Memory B cell (primary cell): ENCODE results near the gene MTFR1L.

Experiments used
- ATAC-seq: fragments of 150-1000 bp; cut with Tn5 transposase; 2 replicates; pipeline ENCODE4 v1.10.0; 2021; ENCODE audit warnings: low read depth, mild to moderate bottlenecking, moderate library complexity
- DNase-seq, 2 donors: peaks; one replicate each; pipeline ENCODE4 v3.0.0; 2022; ENCODE audit warnings: low spot score in 2 of 2
- H3K27ac Mint-ChIP-seq: one replicate; pipeline ENCODE4 v1.8.0; 2022; ENCODE audit warnings: mild to moderate bottlenecking, moderate library complexity, mixed read lengths
- H3K27me3 Mint-ChIP-seq: one replicate; pipeline ENCODE4 v1.8.0; 2022; ENCODE audit warnings: mixed read lengths
- H3K36me3 Mint-ChIP-seq: one replicate; pipeline ENCODE4 v1.8.0; 2022; ENCODE audit warnings: mild to moderate bottlenecking, mixed read lengths
- H3K4me1 Mint-ChIP-seq: one replicate; pipeline ENCODE4 v1.8.0; 2022; ENCODE audit warnings: mixed read lengths
- H3K4me3 Mint-ChIP-seq: one replicate; pipeline ENCODE4 v1.8.0; 2022; ENCODE audit warnings: mild to moderate bottlenecking, moderate library complexity, mixed read lengths
- H3K9me3 Mint-ChIP-seq: one replicate; pipeline ENCODE4 v1.8.0; 2022; ENCODE audit warnings: mixed read lengths

The MTFR1L gene

GRCh38 chr1:25863486-25864262, 43.9 kb downstream of the MTFR1L start:
- Mint-ChIP-seq H3K36me3 (peaks cover 7% of the 10 kb centered on the region), H3K9me3 (no peaks in the 10 kb centered on the region), H3K4me3 (no peak overlapping the region), H3K27ac (no peak overlapping the region), H3K4me1 (peaks cover 9% of the 10 kb centered on the region), H3K27me3 (no peaks in the 10 kb centered on the region)
- no peak for DNase-seq
- ATAC-seq = no peak

- no peaks in the 10 kb centered on the region for H3K27me3 Mint-ChIP-seq
- DNase-seq (no peak), ATAC-seq (no peak)
- peaks cover 5% of the 10 kb centered on the region for H3K4me1 Mint-ChIP-seq
- H3K36me3 Mint-ChIP-seq = peaks cover 7% of the 10 kb centered on the region
- no peak overlapping the region for H3K27ac Mint-ChIP-seq
- no peaks in the 10 kb centered on the region for H3K9me3 Mint-ChIP-seq
- H3K4me3 Mint-ChIP-seq = no peak overlapping the region
Measured at GRCh38 chr1:25864434-25864833, 44.7 kb downstream of the MTFR1L start.

- Mint-ChIP-seq H3K27ac (peak overlapping the region; percentile 14), H3K4me3 (no peak overlapping the region), H3K36me3 (peaks cover 7% of the 10 kb centered on the region), H3K9me3 (no peaks in the 10 kb centered on the region), H3K27me3 (no peaks in the 10 kb centered on the region), H3K4me1 (peaks cover 5% of the 10 kb centered on the region)
- no peak for ATAC-seq
- no peak for DNase-seq
Measured at GRCh38 chr1:25866288-25866687, 46.5 kb downstream of the MTFR1L start.

- no peak overlapping the region for H3K27ac Mint-ChIP-seq
- ATAC-seq = no peak
- DNase-seq = no peak
- peaks cover 7% of the 10 kb centered on the region for H3K36me3 Mint-ChIP-seq
- no peak overlapping the region for H3K4me3 Mint-ChIP-seq
- H3K9me3 Mint-ChIP-seq = no peaks in the 10 kb centered on the region
- H3K27me3 Mint-ChIP-seq = no peaks in the 10 kb centered on the region
- peaks cover 7% of the 10 kb centered on the region for H3K4me1 Mint-ChIP-seq
Measured at GRCh38 chr1:25867210-25867991, 47.6 kb downstream of the MTFR1L start.

GRCh38 chr1:25869909-25870606, 50.3 kb downstream of the MTFR1L start:
- no peak overlapping the region for H3K27ac Mint-ChIP-seq
- no peak for ATAC-seq
- no peak overlapping the region for H3K4me3 Mint-ChIP-seq
- DNase-seq = no peak
- no peaks in the 10 kb centered on the region for H3K9me3 Mint-ChIP-seq
- no peaks in the 10 kb centered on the region for H3K27me3 Mint-ChIP-seq
- no peaks in the 10 kb centered on the region for H3K36me3 Mint-ChIP-seq
- H3K4me1 Mint-ChIP-seq = peaks cover 19% of the 10 kb centered on the region

- H3K27ac Mint-ChIP-seq = no peak overlapping the region
- H3K36me3 Mint-ChIP-seq = no peaks in the 10 kb centered on the region
- no peak overlapping the region for H3K4me3 Mint-ChIP-seq
- no peak for DNase-seq
- peaks cover 20% of the 10 kb centered on the region for H3K4me1 Mint-ChIP-seq
- H3K9me3 Mint-ChIP-seq = no peaks in the 10 kb centered on the region
- ATAC-seq = no peak
- H3K27me3 Mint-ChIP-seq = no peaks in the 10 kb centered on the region
Measured at GRCh38 chr1:25870614-25871013, 50.9 kb downstream of the MTFR1L start.

- Mint-ChIP-seq H3K27ac (no peak overlapping the region), H3K36me3 (no peaks in the 10 kb centered on the region), H3K9me3 (no peaks in the 10 kb centered on the region), H3K4me3 (no peak overlapping the region), H3K27me3 (no peaks in the 10 kb centered on the region), H3K4me1 (peaks cover 24% of the 10 kb centered on the region)
- no peak for DNase-seq
- ATAC-seq = no peak
Measured at GRCh38 chr1:25871086-25871703, 51.4 kb downstream of the MTFR1L start.

- no peaks in the 10 kb centered on the region for H3K9me3 Mint-ChIP-seq
- DNase-seq (no peak), ATAC-seq (no peak)
- H3K4me3 Mint-ChIP-seq = no peak overlapping the region
- no peak overlapping the region for H3K27ac Mint-ChIP-seq
- H3K27me3 Mint-ChIP-seq = no peaks in the 10 kb centered on the region
- H3K4me1 Mint-ChIP-seq = peaks cover 24% of the 10 kb centered on the region
- no peaks in the 10 kb centered on the region for H3K36me3 Mint-ChIP-seq
Measured at GRCh38 chr1:25871704-25872494, 52.1 kb downstream of the MTFR1L start.

- peak overlapping the region; percentile 36 for H3K27ac Mint-ChIP-seq
Measured at GRCh38 chr1:25872713-25873112, 53.0 kb downstream of the MTFR1L start.

GRCh38 chr1:25873120-25873519, 53.4 kb downstream of the MTFR1L start:
- Mint-ChIP-seq H3K27me3 (no peaks in the 10 kb centered on the region), H3K9me3 (no peaks in the 10 kb centered on the region), H3K27ac (peak overlapping the region; percentile 36), H3K4me3 (peak overlapping the region; percentile 11), H3K36me3 (no peaks in the 10 kb centered on the region), H3K4me1 (peaks cover 24% of the 10 kb centered on the region)
- no peak for DNase-seq
- ATAC-seq = no peak

More at GRCh38 chr1:25872713-25873112, 53.0 kb downstream of the MTFR1L start:
- H3K4me1 Mint-ChIP-seq = peaks cover 24% of the 10 kb centered on the region
- no peak overlapping the region for H3K4me3 Mint-ChIP-seq
- no peaks in the 10 kb centered on the region for H3K27me3 Mint-ChIP-seq
- H3K36me3 Mint-ChIP-seq = no peaks in the 10 kb centered on the region
- ATAC-seq (peak; percentile 59), DNase-seq (no peak)
- no peaks in the 10 kb centered on the region for H3K9me3 Mint-ChIP-seq

GRCh38 chr1:25874209-25874608, 54.5 kb downstream of the MTFR1L start:
- Mint-ChIP-seq H3K27me3 (no peaks in the 10 kb centered on the region), H3K9me3 (no peaks in the 10 kb centered on the region), H3K4me1 (peaks cover 24% of the 10 kb centered on the region), H3K4me3 (no peak overlapping the region), H3K36me3 (no peaks in the 10 kb centered on the region), H3K27ac (no peak overlapping the region)
- DNase-seq (no peak), ATAC-seq (no peak)

GRCh38 chr1:25874635-25875153, 54.9 kb downstream of the MTFR1L start:
- H3K4me1 Mint-ChIP-seq = peaks cover 24% of the 10 kb centered on the region
- no peak for DNase-seq
- peak overlapping the region; percentile 88 for H3K4me3 Mint-ChIP-seq
- no peaks in the 10 kb centered on the region for H3K27me3 Mint-ChIP-seq
- no peaks in the 10 kb centered on the region for H3K36me3 Mint-ChIP-seq
- peak overlapping the region; percentile 73 for H3K27ac Mint-ChIP-seq
- no peaks in the 10 kb centered on the region for H3K9me3 Mint-ChIP-seq
- ATAC-seq = no peak
